ENCODE results near the gene NSMCE3.
A peak's percentile ranks its signal among the peaks of the same experiment; 100 is the strongest.
"Not testable (repeated sequence)": the region's sequence is repeated elsewhere in the genome, so short reads cannot be mapped to it uniquely, and the experiment has no call there.

NSMCE3 gene

GRCh38 chr15:29268706-29269484 is 727 bp downstream of the NSMCE3 start:
- DNase-seq: peak; percentile 38

GRCh38 chr15:29266052-29266582 is 3.5 kb downstream of the NSMCE3 start:
- no peak for DNase-seq

GRCh38 chr15:29263289-29263688 is 6.3 kb downstream of the NSMCE3 start:
- no peak for DNase-seq

GRCh38 chr15:29262738-29263137 is 6.9 kb downstream of the NSMCE3 start:
- no peak for DNase-seq

GRCh38 chr15:29260896-29261295 is 8.7 kb downstream of the NSMCE3 start:
- DNase-seq: no peak

- no peak for DNase-seq
Measured at GRCh38 chr15:29259233-29259632, 10.4 kb downstream of the NSMCE3 start.

GRCh38 chr15:29252234-29252633 is 17.4 kb downstream of the NSMCE3 start:
- no peak for DNase-seq

- DNase-seq: no peak
Measured at GRCh38 chr15:29244544-29244943, 25.1 kb downstream of the NSMCE3 start.

- no peak for DNase-seq
Measured at GRCh38 chr15:29244123-29244522, 25.5 kb downstream of the NSMCE3 start.

- peak; percentile 39 for DNase-seq
Measured at GRCh38 chr15:29242456-29243242, 27.0 kb downstream of the NSMCE3 start.

GRCh38 chr15:29241207-29241606 is 28.4 kb downstream of the NSMCE3 start:
- DNase-seq: no peak

GRCh38 chr15:29239395-29239794 is 30.2 kb downstream of the NSMCE3 start:
- DNase-seq: no peak

GRCh38 chr15:29233566-29233965 is 36.1 kb downstream of the NSMCE3 start:
- DNase-seq: no peak

- DNase-seq: no peak
Measured at GRCh38 chr15:29226436-29227208, 43.0 kb downstream of the NSMCE3 start.

- no peak for DNase-seq
Measured at GRCh38 chr15:29225534-29226234, 43.9 kb downstream of the NSMCE3 start.

- DNase-seq: not testable (repeated sequence)
Measured at GRCh38 chr15:29224987-29225363, 44.6 kb downstream of the NSMCE3 start.

GRCh38 chr15:29224235-29224986 is 45.2 kb downstream of the NSMCE3 start:
- DNase-seq: not testable (repeated sequence)

GRCh38 chr15:29223640-29224039 is 46.0 kb downstream of the NSMCE3 start:
- DNase-seq: no peak

- no peak for DNase-seq
Measured at GRCh38 chr15:29222129-29222853, 47.3 kb downstream of the NSMCE3 start.

- no peak for DNase-seq
Measured at GRCh38 chr15:29220852-29221251, 48.8 kb downstream of the NSMCE3 start.

GRCh38 chr15:29216955-29217354 is 52.7 kb downstream of the NSMCE3 start:
- DNase-seq: no peak

All from left hindlimb (tissue), 1 donor.